ENCODE data around the gene SIRPA.

The SIRPA gene

GRCh38 chr20:1946762-1947534 lies 51.7 kb downstream of the SIRPA start:
- DNase-seq (ENCODE audit: low read depth in 2 of 3, low spot score in 2 of 3), result no peak

DNA sequence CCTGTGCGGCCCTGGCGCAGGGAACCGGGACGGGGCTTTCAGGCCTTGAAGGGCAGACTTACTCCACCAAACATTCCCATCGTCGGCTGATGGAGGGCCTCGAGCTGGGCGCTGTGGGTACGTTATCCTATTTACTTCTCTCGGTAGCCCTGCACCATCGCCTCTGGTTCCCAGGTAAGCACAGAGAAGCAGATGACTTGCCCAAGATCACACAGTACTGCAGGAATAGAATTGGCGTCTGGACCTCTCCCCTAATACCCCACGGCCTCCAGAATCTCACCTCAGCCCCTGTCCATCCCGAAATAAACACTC lies 52.3 kb downstream of the SIRPA start:
- DNase-seq (ENCODE audit: low read depth in 2 of 3, low spot score in 2 of 3), result no peak

- DNase-seq (ENCODE audit: low read depth in 2 of 3, low spot score in 2 of 3), result no peak
Measured at GRCh38 chr20:1949347-1950100, 54.3 kb downstream of the SIRPA start.

DNA sequence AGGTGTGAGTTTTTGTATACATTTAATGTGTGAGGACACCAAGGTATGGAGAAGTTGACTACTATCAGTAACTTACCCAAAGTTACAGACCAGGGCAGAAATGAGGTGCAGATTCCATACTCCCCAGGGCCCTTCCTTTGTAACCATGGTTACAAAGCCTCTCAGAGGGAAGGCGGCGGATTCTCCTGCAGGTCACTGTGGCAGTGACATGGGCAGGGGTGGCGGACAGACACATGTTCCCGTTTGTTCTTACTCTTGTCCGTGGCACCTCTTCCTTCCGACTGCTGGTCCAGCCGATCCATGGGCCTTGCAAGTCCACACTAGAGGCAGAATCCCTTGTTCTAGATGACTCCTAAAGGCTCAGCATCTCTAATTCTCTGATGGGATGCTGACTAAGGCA lies 55.6 kb downstream of the SIRPA start:
- DNase-seq (ENCODE audit: low read depth in 2 of 3, low spot score in 2 of 3), result no peak

- no peak for DNase-seq (ENCODE audit: low read depth in 2 of 3, low spot score in 2 of 3)
Measured at GRCh38 chr20:1951436-1952115, 56.4 kb downstream of the SIRPA start.

GRCh38 chr20:1952737-1953530 lies 57.7 kb downstream of the SIRPA start:
- DNase-seq (ENCODE audit: low read depth in 2 of 3, low spot score in 2 of 3), result no peak

DNA sequence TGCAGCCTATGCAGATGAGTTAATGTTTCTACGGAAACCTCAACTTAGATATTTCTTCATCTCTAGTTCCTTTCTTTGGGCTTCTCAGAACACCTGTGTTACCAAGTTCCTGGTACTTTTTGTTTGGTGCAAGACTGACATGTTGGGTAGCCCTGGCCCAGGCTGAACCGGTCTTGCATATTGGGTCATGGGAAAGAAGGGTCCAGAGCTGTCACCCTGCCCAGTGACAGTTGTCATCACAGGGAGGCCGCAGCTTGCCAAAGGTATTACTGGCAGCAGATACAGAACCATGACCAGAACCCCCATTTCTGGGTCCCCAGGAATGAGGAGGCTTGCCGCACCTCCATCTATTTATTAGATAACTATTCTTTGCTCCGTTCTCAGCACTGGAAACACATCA lies 58.4 kb downstream of the SIRPA start:
- no peak for DNase-seq (ENCODE audit: low read depth in 2 of 3, low spot score in 2 of 3)

DNA sequence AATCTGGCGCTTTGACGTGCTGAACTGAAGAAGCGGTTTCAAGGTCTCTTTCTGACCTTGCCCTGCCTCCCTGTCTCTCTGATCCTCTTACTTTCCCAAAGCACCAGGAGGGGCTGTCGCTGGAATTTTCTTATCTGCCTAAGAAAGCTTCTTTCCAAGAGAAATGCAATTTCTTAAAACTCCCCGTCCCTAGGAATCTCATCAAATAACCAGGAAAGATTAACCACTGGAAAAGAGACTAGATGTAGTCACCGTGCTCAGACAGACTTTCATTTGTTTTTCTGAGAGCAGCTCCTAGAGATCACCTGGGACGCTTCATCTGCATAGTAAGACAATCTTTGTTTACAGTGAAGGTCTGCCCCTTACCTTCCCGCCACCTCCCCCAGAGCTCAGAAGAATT lies 60.0 kb downstream of the SIRPA start:
- no peak for DNase-seq (ENCODE audit: low read depth in 2 of 3, low spot score in 2 of 3)

DNA sequence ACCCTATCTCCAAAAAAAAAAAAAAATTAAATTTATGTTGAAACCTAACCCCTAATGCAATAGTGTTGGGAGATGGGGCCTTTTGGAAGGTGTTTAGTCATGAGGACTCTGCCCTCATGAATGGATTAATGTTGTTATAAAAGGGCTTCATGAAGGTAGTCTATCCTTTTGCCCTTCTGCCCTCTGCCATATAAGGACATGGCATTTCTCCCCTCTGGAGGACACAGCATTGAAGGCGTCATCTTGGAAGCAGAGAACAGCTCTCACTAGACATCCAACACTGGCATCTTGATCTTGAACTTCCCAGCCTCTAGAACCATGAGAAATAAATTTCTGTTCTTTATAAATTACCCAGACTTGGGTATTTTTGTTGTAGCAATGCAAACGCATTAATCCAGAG lies 63.2 kb downstream of the SIRPA start:
- no peak for DNase-seq (ENCODE audit: low read depth in 2 of 3, low spot score in 2 of 3)

GRCh38 chr20:1959156-1959555 lies 63.9 kb downstream of the SIRPA start:
- no peak for DNase-seq (ENCODE audit: low read depth in 2 of 3, low spot score in 2 of 3)

DNA sequence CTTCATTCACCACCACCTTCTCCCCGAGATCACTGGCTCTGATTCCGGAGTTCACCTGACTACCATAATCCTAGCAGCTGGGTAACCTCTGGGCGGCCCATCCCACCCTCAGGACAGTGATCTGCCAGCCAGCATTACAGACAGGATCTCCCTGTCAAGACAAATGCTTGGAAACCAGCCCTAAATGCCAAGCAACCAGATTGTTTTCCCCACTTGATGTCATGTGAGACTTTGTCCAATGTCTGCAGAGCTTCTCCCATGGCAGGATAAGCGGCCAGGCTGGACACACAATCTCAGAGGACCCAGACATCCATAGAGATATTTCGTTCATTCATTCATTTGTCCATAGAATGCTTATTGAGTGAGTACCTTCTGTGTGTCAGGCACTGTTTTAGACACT lies 66.2 kb downstream of the SIRPA start:
- DNase-seq (ENCODE audit: low read depth in 2 of 3, low spot score in 2 of 3), result no peak

DNA sequence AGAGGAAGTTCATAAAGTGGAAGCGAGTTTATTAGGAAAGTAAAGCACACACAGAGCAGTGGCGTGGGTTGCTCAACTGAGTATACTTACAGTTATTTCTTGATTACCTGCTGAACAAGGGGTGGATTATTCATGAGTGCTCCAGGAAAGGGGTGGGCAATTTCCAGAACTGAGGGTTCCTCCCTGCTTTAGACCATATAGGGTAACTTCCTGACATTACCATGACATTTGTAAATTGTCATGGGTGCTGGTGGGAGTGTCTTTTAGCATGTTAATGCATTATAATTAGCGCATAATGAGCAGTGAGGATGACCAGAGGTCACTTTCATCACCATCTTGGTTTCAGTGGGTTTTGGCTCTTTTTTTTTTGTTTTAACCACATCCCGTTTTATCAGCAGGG lies 68.9 kb downstream of the SIRPA start:
- DNase-seq (ENCODE audit: low read depth in 2 of 3, low spot score in 2 of 3), result no peak

DNA sequence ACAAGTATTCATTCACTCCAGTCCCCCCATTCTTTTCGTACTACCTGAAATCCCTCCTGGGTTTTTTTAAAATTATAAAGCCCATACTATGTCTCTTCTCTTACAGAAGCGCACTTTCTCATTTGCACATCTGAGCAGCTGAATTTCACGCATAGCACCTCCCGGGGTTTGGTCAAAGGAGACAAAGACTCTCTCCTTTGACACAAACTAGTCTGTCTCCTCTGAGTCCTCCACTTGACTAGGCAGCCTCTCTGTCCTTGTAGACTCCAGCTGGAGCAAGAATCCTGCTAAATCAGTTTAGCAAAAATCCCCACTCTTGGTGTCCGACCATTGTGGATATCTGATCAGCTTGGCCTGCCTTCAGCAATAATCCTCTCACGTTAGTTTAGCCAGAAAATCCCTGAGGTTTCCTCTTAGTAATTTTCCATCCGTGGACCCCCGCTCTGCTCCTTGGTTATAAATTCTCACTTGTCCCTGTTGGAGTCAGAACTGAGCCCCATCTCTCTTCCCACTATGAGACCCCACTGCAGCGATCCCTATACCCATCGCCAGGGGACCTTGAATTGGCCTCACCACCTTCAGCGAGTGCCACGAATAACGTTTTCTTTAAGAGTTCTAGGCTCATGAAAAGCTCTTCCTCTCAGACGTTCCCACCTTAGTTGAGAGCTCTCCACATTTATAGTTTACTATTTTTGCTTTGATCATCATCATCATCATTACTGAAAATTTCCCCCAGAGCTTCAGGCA lies 69.6 kb downstream of the SIRPA start:
- DNase-seq (ENCODE audit: low read depth in 2 of 3, low spot score in 2 of 3), result peak in 1 of 3 experiments; percentile 3

DNA sequence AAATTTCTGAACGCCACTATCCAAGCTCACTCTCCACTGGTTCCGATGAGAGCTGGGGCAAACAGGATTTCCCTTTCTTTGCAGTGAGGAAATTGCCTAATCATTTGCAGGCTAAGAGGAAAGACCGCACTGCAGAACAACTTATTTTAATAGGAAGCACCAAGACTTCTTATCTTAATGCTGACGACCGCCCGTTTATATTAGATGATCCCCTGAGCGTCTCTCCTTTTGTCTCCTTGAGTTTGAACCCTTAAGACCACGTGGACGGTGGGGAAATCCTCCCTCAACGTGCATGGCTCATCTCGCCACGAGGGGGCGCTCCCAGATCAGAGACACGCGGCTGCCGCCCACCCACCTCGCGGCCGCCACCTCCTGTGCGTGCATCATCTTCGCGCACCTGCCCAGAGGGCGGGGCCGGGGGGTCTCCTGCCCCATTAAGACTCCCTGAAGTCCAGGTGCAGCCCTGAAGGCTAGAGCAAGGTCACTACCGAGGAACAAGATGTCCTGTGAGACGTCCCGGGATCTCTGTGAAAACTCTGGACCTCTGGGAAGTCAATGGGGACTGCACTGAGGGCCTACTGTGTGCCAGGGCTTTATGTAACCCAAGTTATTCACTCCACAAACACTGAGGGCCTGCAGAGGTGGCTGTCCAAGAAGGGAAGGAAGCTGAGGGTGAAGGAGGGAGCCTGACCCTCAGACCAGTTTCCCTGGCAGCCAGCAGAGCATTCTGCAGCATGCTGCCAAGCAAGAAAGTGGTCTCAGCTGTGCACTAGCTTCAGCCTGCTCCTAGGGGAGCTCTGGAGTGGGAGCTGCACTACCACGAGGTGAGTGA lies 70.5 kb downstream of the SIRPA start:
- DNase-seq (ENCODE audit: low read depth in 2 of 3, low spot score in 2 of 3), result peak; percentile 57 to 84 (median 83)

- no peak for DNase-seq (ENCODE audit: low read depth in 2 of 3, low spot score in 2 of 3)
Measured at GRCh38 chr20:1968964-1969363, 73.8 kb downstream of the SIRPA start.

DNA sequence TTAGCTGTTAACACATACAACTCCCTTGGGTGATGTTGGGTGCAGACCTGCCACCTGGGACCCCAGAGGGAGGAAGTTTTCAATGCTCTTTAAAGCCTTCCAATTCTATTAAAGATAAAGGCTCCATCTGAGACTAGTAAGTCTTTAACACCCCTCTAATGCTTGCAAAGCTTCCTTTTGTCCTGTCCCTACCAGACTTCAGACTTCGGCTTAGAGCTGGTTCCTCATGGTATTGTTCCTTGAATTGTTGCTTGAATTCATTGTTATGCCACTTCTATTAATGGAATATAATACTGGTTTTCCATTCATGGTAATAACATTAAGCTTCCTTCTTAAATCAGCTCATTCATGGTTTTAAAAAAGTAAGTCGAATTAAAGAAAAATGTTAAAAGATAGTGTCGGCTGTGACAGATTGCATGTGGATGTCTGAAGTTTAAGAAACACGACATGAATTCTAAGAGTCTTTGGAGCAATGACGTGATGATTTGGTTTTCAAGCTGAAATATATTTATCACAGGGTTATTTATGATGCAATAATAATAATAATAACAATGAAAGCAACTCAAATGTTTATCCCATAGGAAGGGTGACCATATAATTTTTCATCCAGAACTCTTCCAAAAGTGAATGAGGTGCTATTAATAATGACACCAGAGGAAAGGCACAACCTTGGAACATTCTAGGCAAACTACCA lies 76.8 kb downstream of the SIRPA start:
- DNase-seq (ENCODE audit: low read depth in 2 of 3, low spot score in 2 of 3), result no peak

DNA sequence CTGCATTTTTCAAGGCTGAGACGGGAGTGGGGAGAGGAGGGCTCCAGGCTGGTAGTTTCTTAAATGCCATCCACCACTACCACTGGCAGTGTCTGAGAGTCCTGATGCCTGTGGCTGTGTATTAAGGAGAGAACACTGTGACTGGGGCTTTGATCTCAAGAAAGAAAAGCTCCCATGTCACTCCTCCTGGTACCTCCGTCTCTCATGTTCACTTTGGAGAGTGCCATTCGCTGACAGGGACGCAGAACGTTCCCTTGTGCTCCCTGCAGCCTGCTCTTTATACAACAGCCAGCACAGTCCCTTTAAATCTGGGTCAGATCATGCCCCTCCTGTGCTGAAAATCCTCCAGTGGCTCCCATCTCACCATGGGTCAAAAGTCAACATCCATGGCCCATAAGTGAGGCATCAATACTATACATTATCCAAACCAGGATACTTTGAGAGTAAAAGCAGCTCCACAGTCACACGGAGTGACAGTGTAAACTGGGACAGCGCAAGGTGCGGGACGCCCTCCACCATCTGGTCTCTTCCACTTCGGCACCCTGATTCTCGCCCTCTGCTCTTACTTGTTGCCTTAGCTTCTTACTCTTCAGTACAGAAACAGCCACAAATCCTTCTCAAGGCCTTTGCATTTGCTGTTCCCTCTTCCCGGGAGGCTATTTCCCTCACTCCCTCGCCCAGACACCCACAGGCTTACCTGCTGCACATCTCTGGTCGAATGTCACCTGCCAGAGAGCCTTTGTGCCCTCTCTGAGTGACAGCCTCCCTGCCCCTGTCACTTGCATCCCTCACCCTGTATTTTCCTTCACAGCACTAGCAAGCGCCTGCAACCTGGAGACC lies 78.6 kb downstream of the SIRPA start:
- DNase-seq (ENCODE audit: low read depth in 2 of 3, low spot score in 2 of 3), result no peak

GRCh38 chr20:1975291-1975690 lies 80.1 kb downstream of the SIRPA start:
- DNase-seq (ENCODE audit: low read depth in 2 of 3, low spot score in 2 of 3), result no peak

Measured in activated CD8-positive, alpha-beta memory T cell treated with anti-CD3 and anti-CD28 coated beads for 48 hours (primary cell).